GM18517 (cell line): Measurements from ENCODE around the gene RFFL.

ENCODE experiments used
- ATAC-seq: cut with Tn5 transposase; IDR thresholded peaks from one replicate; pipeline ENCODE4 v1.9.1; 2021; ENCODE audit warnings: mild to moderate bottlenecking, moderate library complexity; ENCODE audit not compliant: unreplicated experiment

The RFFL gene

DNA sequence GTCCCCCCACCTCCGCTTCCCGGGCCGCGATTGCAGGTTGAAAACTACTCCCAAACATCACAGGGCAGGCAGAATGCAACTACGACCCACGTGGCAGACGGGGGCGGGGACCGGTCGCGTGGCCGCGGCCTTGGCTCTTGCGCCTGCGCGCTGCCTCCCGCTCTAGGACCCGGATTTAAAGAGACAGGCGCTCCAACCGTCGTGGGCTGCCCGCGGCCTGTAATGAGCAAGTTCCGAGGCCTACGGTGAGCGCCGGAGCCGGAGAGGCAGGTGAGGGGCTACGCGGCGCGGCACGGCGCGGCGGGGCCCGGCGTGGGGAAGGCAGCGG, 83.2 kb downstream of the RFFL start, which contains the start of gene LIG3:
LIG3 (plus strand) TSS at position 160 of the 328 bp plus-strand sequence. CDS start 2,494 bp downstream, outside the sequence.
- peak; percentile 72 for ATAC-seq

DNA sequence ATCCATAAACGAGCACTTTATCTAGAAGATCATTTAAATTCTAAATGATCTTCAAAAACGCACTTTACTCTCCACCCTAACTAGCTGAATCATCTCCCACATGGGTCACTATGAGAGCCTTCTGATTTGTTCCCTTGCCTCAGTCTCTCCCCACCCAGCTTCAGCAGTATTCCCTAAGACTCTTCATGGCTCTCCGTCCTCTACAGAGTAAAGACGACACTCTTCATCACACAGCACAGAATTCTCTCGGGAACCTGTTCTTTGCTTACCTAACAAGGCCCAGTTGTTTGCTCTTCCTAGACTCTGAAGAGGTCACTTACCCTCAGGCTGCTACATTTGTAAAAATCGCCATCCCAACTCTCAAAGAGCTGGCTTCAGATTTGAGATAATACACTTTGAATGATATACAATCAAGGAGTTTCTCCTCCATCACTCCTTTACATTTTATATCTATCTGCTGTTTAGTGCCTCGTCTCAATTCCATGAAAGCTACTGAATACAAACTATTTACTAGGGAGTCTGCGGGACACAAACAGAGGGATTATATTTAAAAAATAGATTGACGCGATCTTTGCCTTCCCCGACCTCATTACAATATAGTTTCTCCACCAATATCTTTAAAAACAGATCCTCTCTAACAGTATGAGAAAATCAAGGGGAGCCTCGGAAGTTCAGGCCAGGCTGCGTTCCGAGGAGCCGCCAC, 83.7 kb downstream of the RFFL start:
- no peak for ATAC-seq

DNA sequence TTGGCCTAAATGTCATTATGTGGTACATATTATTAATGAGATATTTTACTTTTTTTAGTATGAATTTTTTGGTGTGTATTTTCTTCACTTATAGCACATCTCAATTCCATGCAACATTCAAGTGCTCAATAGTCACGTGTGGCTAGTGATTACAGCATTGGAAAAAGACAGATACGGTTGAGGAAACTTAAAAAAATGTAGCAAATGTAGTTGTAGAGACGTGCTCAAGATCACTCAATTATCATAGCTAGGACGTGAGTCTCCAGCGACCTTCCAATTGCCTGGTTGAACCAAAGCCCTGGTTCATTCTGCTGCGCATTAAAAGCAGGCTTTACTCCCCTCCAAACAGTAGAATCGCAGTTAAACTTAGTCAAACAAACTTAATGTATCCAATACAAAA, 84.4 kb downstream of the RFFL start:
- no peak for ATAC-seq

DNA sequence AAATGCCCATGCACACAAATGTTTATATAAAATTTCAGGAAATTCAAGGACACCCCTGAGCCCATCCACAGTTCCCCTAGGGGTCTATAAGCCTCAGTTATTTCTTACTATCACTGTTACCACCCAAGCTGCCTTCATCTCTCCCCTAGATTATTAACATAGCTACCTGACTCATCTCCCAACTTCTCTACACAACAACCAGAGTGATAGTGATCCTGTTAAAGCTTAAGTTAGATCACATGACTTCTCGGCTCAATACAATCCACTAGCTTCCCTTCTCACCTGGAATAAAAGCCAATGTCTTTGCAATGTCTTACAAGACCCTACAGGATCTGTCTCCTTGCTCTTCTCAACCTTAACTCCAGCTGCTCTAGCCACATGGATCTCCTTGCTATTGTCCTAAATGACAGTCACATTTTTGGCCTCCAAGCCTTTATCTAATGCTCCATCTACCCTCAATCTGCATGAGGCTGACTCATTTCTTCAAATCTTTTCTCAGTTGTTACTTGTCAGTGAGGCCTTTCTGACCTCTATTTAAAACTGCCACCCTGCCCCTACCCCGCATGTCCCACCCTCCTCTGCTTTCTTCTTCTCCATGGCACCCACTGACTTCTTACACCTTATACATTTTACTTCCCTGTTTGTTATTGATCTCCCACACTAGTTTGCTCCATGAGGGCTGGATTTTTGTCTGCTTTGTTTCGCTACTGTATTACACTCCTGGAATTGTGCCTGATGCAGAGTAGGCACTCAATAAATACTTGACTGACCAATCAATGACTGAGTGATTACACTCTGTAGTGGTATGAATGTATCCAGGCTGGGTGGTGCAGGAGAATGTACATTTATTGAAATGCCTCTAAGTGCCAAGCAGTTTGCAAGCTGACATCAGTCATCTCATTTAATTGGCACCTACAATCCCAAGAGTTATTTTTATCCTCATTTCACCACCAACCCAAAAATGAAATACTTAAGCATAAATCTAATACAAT, 88.4 kb downstream of the RFFL start:
- ATAC-seq, result no peak

DNA sequence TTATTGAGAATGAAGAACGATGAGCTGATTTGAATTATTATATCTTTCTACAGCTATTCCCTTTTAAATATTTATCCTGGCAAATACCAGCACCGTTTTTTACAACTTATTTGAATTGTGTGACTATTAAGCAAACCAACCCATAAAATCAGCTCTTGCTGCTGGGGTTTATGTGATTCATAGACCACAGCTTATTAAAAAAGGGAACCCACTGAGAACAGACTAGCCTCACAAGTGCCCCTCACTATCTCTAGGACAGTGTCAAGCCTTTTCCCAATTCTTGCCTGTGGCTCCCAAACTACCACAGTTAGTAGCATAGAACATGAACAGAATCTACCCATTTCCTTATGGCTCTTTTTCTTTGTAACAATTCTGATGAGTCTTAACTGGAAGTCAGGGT, 89.3 kb downstream of the RFFL start:
- ATAC-seq, result no peak

DNA sequence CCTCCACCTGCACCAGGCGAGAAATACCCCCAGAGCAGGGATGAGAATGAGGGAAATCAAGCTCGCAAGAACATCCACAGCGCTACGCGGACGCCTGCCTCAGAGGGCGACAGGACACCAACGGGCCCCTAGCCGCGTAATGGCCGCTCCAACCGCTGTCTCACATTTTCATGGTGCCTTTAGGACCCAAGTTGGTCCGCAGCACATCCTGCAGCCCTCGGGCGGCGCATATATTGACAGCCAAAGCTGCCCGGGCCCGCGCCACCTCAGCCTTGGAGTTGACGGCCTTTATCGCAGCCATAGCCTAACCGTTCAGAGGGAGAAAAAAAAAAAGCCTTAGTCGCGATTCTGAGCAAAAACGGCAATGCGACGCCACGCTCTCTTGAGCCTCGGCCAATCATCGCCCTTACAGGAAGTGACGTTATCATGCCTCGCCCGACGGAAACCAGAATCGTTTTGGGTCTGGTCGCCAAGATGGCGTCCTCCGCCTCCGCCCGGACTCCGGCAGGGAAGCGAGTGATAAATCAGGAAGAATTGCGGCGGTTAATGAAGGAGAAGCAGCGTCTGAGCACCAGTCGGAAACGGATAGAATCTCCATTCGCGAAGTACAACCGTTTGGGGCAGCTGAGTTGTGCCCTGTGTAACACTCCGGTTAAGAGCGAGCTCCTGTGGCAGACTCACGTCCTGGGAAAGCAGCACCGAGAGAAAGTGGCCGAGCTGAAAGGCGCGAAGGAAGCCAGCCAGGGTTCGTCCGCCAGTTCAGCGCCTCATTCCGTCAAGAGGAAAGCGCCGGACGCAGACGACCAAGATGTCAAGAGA, 102.2 kb downstream of the RFFL start, which contains the start of the genes CCT6B and ZNF830:
CCT6B (minus strand) TSS at position 368 of the 819 bp plus-strand sequence; CDS start at position 301, 67 bp downstream.
ZNF830 (plus strand) TSS at position 448 of the 819 bp plus-strand sequence; CDS start at position 475, 27 bp downstream.
- ATAC-seq, result peak; percentile 92

DNA sequence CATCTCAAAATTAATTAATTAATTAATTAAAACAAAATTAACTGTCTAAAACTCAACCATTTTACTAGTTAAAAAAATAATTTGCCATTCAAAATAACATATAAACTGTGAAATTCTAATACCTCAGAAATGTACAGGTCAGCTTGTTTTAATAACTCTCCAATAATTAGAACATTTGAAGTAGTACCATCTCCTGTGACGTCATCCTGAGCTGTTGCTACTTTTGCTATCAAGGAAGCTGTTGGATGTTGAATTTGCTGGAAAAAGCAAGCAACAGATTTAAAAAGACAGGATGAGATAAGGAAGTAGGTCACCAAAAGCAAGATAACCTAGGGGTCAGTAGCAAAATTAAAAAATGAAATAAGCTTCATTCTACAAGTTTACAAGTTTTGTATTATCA, 105.1 kb downstream of the RFFL start:
- no peak for ATAC-seq
